HG03097 (cell line): ENCODE data around the gene R3HCC1L.

ENCODE experiments used
- ATAC-seq: cut with Tn5 transposase; IDR thresholded peaks from one replicate; pipeline ENCODE4 v1.9.1; 2021; ENCODE audit not compliant: unreplicated experiment, low FRiP score

Gene R3HCC1L

DNA sequence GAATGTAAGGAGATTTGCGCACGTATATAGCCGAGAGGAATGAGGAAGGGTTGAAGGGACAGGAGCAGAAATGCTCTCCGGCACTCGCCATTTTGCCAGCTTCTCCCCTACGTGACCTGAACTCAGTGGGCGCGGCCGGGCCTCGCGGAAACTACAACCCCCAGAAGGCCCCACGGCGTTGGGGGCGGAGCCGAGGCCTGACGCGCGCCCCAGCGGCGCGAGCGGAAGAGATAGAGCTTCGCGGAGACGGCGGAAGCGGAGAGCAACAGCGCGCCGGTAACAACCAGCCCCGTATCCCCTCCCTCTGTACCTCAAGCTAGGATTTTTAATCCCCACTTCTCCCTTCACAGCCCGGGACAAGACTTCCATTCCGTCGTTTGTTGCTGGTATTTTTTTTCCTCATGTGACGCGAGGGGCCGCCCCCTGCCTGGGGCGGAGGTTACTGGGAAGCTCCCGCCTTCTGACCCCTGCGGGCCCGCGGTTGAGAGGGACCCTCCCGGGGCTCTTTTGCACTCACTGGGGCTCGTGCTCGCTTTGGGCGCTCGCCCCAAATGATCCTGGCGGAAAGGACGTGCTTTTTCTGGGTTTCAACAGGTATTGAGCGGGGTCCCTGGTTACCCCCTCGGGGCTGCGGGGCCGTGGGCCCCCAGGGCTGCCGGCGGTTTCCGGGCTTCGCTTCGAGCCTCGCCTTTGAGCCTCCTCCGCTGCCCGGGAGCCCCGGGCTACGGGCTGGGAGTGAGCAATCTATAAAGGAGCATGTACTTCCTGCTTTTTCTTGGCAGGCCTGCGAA lies at the start of gene R3HCC1L:
Gene R3HCC1L, plus strand, starts transcription at position 227 of the 791 bp plus-strand sequence. CDS start 73,458 bp downstream, outside the sequence.
- ATAC-seq = peak; percentile 89

DNA sequence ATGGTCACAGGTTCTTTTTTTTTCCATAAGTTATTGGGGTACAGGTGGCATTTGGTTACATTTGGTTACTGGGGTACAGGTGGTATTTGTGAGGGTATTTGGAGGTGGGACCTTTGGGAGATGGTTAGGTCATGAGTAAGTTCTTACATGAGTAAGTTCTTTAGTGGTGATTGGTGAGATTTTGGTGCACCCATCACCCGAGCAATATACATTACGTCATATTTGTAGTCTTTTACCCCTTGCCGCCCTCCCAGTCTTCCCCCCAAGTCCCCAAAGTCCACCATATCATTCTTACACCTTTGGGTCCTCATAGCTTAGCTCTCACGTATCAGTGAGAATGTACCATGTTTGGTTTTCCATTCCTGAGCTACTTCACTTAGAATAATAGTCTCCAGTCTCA lies 49.2 kb upstream of the R3HCC1L start:
- ATAC-seq = no peak

DNA sequence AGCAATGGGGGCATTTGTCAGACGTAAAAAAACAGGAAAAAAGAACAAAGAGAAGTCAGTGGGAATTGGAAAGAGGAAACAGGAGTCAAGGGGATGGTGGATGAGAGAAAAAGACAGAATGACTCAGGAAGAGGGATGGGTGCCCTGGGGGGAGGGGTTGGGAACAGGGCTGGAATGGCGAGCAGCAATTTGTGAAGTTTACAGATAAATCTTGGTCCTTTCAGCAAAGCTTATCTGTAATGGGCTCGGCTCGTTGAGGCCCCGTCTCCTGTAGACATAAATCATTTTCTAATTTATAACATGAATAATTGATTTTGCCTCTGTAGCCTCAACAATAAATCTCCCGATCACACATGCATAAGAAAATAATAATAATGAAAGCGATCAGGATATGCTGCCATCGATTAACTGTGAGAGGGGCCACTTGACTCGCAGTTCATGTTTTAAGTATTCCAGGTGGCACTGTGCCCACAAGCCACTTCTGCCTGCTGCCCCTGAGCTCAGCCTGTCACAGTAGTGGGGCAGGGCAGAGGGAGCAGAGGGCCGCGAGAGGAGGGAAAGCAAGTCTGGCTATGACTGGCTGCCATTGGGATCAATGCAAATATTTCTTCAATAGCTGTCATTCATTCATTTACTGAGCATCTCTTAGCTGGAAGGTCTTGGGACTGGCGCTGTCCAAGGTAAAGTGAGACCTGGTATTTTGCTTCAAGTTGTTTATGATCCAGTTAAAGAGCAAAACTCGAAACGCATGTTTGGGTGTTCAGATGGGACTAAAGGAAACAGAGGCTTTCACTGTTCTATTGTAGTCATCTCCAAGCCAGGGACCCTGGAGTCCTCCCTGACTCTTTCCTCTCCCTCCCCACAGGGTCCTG lies 47.4 kb upstream of the R3HCC1L start:
- no peak for ATAC-seq

DNA sequence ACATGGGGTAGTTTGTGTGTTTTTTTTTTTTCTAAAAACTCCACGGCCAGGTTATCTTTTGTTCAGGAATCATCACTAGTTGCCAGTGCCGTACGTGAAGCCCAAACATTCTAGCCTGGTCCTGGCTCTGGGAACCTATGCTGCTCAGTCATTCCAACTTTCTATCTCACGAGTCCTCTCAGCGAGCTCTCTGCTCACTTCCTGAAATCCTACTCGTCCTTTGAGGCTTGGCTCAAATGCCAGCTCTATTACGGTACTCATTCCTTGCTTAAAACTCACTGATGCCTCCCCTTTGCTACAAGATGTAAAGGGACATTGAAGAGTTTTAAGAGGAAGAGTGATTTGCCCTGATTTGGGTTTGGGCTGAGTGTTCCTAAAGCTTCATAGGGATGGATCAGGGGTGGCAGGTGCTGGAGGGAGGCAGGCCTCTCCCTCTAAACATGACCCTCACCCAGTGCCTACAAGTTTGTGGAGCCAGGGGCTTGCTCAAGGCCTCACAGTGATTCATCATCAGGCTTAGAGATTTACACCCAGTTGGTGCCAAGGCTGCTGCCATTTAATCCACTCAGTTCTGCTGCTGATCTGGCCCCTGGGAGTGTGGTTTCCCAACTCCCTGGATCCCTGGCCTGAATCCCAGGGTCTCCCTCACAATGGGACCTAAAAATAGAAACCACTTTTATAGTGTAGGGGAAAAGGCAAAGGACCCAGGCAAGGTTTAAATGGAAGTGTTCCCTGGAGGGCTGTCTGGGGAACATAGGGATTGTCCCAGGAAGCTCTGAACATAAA lies 46.1 kb upstream of the R3HCC1L start:
- no peak for ATAC-seq

DNA sequence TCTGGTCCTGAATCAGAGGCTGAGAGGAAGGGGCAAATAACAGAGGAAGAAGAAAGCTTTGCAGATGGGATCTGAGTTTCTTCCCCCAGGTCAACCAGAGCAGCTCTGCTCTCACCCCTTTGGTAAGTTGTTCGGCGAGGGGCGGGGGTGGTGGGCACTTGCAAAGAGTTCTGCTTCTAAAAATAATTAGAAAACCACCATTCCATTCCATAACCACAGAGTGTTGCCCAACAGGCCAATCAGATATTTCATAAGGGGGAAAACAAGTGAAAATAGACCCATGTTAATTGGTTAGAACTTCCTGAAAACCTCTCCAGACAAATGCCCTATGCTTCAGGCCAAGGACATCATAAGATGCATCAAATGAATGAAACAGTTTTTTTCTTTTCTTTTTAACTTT lies 43.6 kb upstream of the R3HCC1L start:
- no peak for ATAC-seq

DNA sequence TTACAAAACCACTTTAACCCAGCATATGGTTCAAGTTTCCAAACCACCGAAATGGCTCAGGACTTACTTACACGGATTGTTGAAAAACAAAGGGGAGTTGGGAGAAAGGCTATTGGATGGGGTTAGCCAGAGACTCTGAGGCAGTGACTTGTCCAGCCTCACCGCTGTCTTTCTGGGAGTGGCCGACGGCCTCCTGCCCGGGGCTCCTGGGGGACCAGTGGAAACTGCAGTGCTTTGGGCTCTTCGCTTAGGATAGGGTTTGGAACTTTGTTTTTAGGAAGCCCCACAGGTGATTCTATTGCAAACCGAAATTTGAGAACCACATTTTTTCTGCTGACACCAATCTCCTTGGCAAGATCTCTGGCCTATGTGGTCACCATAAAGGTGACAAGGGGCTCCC lies 38.1 kb upstream of the R3HCC1L start:
- ATAC-seq = no peak

DNA sequence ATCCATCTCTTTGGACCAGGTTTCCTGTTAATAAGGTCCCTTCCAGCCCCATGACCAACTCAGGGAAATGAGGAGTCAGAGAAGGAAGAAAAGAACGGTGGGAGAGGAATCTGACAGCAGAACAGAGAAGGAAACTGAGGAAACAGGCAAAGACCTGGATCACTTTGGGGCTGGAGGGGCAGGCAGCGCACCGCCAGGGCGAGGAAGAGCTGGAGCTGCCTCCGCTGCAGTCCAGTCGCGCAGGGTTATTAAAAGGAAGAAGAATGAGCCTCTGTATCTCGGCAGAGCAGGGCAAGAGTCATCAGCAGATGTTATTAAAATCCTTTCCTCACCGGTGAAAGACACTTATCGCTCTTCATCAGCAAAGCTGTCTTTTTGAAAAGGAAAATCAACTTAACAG lies 37.7 kb upstream of the R3HCC1L start:
- no peak for ATAC-seq

DNA sequence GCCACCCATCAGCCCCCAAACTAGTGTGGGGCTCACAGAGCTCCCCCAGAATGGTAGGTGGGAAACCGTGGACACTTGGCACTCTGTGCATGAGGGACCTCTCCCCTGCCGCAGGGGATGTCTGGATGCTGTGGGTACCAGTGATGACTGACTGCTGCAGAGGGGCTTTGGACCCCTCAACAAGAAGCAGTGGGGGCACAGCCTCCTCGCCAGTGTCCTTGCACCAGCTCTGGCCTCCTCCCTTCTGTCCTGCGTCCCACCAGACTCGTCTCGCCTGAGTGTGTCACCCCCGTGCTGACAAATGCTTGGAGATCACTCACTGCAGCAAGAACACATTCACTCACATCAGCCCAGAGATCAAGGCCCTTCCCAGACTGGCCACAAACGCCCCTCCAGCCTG lies 37.3 kb upstream of the R3HCC1L start:
- ATAC-seq = no peak

DNA sequence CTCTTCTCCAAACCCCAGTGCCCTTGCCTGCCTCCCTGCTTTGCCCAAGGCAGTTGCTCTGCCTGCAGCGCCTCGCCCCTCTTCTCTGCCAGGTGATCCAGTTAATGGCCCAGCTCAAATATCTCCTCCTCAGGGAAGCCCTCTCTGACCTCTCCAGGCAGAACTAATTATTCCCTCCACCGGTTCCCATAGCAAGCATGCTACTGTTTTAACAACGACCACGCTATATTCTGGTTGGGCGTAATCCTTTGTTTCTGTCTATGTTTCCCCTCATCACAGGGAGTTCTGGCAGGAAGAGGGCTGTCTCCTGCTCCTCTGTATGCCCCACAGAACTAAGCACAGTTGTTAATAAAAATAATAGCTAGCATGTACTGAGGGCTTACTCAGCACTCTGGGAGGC lies 36.8 kb upstream of the R3HCC1L start:
- no peak for ATAC-seq

DNA sequence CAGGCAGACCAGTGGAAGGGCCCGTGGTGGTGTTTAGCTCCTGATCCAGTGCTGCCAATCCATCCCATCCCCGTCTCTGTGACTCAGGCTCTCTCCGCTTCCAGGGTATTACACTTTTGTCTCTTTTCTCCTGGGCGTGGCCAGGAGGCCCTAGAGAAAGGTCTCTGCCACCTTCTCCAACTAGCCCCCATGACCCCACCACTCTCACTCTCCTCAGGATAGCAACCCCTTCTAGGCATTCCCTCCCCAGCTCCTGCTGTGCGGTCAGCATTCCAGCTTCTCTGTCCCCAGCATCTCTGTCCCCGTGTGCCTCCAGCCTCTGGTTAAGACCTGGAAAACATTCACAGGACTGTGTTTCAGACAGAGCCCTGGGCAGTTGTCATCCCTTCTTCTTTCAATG lies 36.2 kb upstream of the R3HCC1L start:
- ATAC-seq = no peak

DNA sequence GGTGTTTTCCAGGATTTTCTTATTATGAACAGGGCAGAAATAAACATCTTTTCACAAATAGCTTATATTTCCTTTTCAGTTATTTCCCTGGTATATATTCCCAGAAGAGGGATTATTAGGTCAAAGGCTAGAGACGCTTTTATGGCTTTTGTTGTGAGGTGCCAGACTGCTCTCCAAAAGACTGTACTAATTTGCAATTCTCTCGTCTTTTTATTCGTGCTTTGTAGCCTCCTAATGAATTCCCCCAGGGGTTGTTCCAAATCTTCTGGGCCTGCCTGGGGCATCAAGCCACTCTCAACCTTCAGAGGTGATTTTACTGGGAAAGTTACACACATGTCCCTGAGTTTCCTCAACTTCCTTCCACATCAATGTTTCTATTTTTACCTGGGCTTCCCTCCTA lies 34.0 kb upstream of the R3HCC1L start:
- no peak for ATAC-seq

DNA sequence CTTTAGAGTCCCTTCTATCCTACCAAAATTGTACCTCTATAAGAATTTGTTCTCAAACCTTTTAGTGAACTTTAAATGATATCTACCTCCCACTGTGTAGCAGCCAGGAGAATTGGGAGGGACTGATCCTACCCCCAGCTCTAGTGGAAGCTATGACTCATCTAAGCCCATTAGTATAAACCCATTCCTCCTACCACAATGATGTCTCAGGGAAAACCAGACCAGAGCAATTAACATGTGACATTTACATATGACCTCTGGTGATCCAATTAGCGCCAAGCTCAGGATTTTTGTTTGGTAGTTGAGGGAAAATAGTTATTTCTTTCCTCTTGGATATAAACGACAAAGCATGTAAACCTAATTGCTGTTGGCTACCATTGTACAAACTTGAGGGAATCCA lies 33.1 kb upstream of the R3HCC1L start:
- no peak for ATAC-seq

DNA sequence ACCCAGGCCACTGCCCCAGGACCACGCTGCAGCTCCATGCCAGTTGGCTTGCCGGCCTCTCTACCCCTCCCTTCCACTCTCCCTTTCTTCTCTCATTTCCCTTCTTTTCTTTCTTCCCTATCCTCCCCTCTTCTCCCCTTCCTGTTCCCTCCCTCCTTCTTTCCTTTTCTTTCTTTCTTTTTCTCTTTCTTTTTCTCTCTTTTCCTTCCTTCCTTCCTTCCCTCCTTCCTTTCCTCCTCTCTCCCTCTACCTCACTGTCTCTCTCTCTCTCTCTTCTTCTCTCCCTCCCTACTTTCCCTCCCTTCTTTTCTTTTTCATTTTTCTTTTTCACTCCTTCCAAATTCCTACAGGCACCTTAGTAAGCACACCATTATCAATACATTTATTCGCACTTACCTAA lies 30.3 kb upstream of the R3HCC1L start:
- ATAC-seq = no peak

DNA sequence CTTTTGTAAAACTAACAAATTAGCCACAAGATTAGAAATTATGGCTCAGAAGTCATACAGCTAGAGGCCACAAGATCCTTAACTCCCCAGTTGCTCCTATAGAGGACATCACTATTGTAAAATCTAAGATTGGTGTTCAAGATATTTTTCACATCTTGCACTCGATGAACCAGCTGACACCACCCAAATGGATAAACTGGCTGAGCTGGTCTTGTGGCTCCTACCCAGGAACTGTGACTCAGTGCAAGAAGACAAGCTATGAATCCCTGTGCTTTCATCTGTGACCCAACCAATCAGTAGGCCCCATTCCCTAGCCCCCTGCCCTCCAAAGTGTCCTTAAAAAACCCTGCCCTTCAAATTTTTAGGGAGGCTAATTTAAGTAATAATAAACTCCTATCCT lies 27.9 kb upstream of the R3HCC1L start:
- ATAC-seq = no peak

DNA sequence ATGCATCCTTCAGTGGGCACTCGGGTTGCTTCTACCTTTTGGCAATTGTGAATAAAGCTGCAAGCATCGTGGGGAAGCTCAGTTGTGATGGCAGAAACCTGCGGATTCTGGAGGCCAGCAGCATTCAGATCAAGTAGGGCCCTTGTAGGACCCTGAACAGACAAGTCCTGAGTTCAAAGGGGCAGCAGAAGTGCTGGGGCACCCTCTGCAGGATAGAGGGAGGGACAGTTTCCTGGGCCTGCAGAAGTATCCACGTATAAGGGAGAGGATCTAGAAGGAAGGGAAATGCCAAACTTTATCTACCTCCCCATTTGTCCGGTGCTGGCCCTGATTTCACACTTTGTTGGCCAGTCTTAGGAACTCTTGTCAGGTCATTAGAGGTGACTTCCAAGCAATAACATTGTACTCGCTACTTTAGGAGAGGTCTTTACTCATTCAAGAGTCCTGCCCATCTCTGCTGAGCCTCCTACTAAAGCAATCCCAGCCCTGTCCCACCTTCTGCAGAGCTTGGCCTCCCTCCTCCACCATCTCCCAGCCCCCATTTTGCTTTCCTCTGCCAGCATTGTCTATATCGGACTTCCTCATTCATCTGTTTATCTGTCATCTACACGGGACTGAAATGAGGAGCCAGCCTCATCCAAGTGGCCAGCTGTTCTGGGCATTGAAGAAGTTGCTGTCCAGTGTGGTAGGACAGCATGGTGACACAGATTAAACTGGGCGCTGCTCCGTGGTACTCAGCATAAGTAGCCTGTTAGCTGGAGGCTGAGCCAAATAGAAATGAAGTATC lies 26.6 kb upstream of the R3HCC1L start:
- ATAC-seq = no peak

DNA sequence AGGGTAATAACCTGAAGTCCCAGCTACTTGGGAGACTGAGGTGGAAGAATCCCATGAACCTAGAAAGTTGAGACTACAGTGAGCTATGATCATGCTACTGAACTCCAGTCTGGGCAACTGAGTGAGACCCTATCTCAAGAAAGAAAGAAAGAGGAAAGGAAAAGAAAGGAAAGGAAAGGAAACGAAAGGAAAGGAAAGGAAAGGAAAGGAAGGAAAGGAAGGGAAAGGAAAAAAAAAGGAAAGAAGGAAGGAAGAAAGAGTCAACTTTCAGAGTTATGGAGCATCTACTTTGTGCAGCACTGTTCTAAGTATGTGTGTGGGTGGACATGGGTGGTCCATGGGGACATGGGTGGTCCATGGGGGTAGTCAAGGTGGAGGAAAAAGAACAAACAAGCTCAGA lies 24.1 kb upstream of the R3HCC1L start:
- no peak for ATAC-seq

DNA sequence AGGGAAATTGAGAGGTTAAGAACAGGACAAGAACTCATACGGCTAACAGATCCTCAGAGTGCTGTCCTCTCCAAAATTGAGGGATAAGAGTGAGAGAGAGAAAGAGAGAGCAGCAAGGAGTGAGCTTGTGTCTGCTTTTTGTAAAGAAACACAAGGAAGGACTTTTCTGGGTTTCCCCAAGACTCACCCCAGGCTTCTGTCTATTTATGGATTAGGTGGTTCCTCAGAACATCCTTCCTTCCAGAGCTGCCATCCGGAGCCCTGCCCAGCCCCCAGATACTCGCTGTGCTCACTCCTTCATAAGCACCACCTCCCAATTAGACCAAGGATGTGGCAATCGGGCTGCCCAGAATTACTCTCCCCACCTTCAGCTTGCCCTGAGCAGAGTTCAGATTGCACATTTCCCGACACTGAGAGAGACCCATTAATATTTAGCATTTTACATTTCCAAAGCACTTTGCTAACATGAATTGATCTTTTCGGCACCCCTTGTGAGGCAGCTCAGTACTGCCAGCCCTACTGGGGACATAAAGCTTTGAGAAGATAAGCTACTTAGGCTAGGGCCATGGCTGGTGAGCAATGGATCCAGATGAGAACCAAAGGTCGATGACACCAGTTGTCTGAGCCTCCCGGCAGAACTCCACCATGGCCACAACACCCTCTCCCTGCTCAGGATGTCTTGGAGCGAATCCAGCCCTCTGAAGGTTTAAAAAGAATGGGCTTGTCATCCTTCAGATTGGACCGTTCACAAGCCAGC lies 19.2 kb upstream of the R3HCC1L start:
- ATAC-seq = no peak

DNA sequence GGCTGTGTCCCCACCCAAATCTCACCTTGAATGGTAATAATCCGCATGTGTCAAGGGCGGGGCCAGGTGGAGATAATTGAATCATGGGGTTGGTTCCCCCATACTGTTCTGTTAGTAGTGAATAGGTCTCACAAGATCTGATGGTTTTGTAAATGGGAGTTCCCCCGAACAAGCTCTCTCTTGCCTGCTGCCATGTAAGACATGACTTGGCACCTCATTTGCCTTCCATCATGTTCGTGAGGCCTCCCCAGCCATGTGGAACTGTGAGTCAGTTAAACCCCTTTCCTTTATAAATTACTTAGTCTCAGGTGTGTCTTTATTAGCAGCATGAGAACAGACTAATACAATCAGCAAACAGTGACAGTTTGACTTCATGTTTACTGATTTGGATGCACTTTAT lies 14.6 kb upstream of the R3HCC1L start:
- ATAC-seq = no peak

DNA sequence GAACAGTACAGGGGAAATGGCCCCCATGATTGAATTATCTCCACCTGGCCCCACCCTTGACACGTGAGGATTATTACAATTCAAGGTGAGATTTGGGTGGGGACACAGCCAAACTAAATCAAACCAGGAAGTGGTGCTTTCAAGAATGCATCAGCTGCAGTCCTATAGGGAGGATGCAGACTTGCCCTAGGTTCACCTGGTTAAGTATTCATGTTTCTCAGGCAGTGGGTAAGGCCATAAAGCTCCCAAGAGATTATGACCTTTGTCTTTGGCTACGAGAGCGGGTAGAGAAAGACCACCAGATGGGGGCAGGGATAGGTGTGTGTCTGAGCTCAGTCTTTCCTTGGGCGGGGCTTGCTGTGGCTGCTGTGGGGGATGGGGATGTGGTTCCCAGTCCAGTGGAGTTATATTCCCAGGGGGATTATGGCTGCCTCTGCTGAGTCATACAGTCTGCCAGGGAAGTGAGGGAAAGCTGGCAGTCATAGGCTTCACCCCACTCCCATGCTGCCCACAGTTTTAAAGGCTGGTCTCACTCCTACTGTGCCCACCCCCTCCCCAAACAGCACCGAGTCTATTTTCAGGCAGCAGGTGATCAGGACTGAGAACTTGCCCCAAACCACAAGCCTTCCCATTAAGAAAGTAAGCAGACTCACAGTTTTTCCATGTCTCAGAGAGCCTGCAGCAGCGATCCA lies 8.4 kb upstream of the R3HCC1L start:
- no peak for ATAC-seq
